GM23338 (cell line): ENCODE results near the gene EIF3F. TPM values are rescaled to one million over a fixed set of nuclear protein-coding genes. Genes with fewer than 3 reads are reported as not detected.

Source experiments
- ATAC-seq: fragments of 200-7000 bp; cut with Tn5 transposase; 3 replicates; pipeline ENCODE4 v1.9.1; 2020
- DNase-seq: peaks from one replicate; pipeline ENCODE4 v3.0.0-alpha.2; 2015; ENCODE audit warnings: low spot score
- H2AFZ ChIP-seq: fragments of 200-600 bp; sonication (generic); 2 replicates; pipeline ENCODE4 v1.8.0; 2016; ENCODE audit warnings: antibody characterized with exemption, mild to moderate bottlenecking, moderate library complexity
- H3F3A ChIP-seq: fragments of 200-600 bp; sonication (generic); replicated peaks from 2 replicates; pipeline ENCODE4 v1.8.0; 2017; ENCODE audit warnings: antibody characterized with exemption, mixed run types, low read depth
- H3K27ac ChIP-seq: fragments of 200-600 bp; sonication (generic); 2 replicates; pipeline ENCODE4 v1.6.1; 2016; ENCODE audit warnings: low read depth
- H3K27me3 ChIP-seq: fragments of 200-600 bp; sonication (generic); 2 replicates; pipeline ENCODE4 v1.8.0; 2016; ENCODE audit warnings: mild to moderate bottlenecking, mixed run types, moderate library complexity; ENCODE audit not compliant: insufficient read depth
- H3K36me3 ChIP-seq: fragments of 200-600 bp; sonication (generic); 2 replicates; pipeline ENCODE4 v1.8.0; 2016; ENCODE audit warnings: mild to moderate bottlenecking; ENCODE audit not compliant: insufficient read depth
- H3K4me1 ChIP-seq: fragments of 200-600 bp; sonication (generic); 2 replicates; pipeline ENCODE4 v1.8.0; 2016; ENCODE audit warnings: mild to moderate bottlenecking, moderate library complexity; ENCODE audit not compliant: insufficient read depth
- H3K4me2 ChIP-seq: fragments of 200-600 bp; sonication (generic); 2 replicates; pipeline ENCODE4 v1.7.1; 2017; ENCODE audit warnings: mixed run types
- H3K4me3 ChIP-seq: fragments of 200-600 bp; sonication (generic); 2 replicates; pipeline ENCODE4 v1.6.1; 2016; ENCODE audit warnings: mixed run types
- H3K79me2 ChIP-seq: fragments of 200-600 bp; sonication (generic); replicated peaks from 2 replicates; pipeline ENCODE4 v1.8.0; 2017; ENCODE audit warnings: mild to moderate bottlenecking; ENCODE audit not compliant: insufficient read depth
- H3K9me2 ChIP-seq: fragments of 200-600 bp; sonication (generic); 2 replicates; pipeline ENCODE4 v1.8.0; 2017; ENCODE audit not compliant: insufficient read depth
- H4K20me1 ChIP-seq: fragments of 200-600 bp; sonication (generic); replicated peaks from 2 replicates; pipeline ENCODE4 v1.8.0; 2017; ENCODE audit warnings: mild to moderate bottlenecking; ENCODE audit not compliant: insufficient read depth
- H3K27ac Mint-ChIP-seq: 2 replicates; pipeline ENCODE4 v1.8.0; 2020; ENCODE audit warnings: inconsistent platforms, mild to moderate bottlenecking, moderate library complexity, mixed read lengths
- H3K27me3 Mint-ChIP-seq: 3 replicates; pipeline ENCODE4 v1.8.0; 2022; ENCODE audit warnings: low read depth, mild to moderate bottlenecking, moderate library complexity, mixed read lengths, inconsistent platforms; ENCODE audit not compliant: insufficient read depth, poor library complexity
- H3K36me3 Mint-ChIP-seq: 3 replicates; pipeline ENCODE4 v1.8.0; 2021; ENCODE audit warnings: low read depth, mild to moderate bottlenecking, inconsistent platforms, moderate library complexity, mixed read lengths
- H3K4me1 Mint-ChIP-seq: 3 replicates; pipeline ENCODE4 v1.8.0; 2020; ENCODE audit warnings: mild to moderate bottlenecking, inconsistent platforms, mixed read lengths
- H3K4me3 Mint-ChIP-seq: 3 replicates; pipeline ENCODE4 v1.8.0; 2021; ENCODE audit warnings: moderate library complexity, mild to moderate bottlenecking, inconsistent platforms, mixed read lengths
- H3K9me3 Mint-ChIP-seq: 3 replicates; pipeline ENCODE4 v1.8.0; 2020; ENCODE audit warnings: moderate library complexity, mild to moderate bottlenecking, inconsistent platforms, mixed read lengths
- CREB1 ChIP-seq: fragments of 250-450 bp; sonication (Bioruptor Pico); IDR thresholded peaks from 2 replicates; pipeline ENCODE4 v1.5.0; 2020; ENCODE audit warnings: low read depth, mild to moderate bottlenecking, moderate library complexity
- EZH2 ChIP-seq: fragments of 200-600 bp; sonication (generic); IDR thresholded peaks from one replicate; pipeline ENCODE4 v1.8.0; 2017; ENCODE audit warnings: antibody characterized with exemption, mild to moderate bottlenecking, low read depth; ENCODE audit not compliant: unreplicated experiment
- EZH2phosphoT487 ChIP-seq: fragments of 200-600 bp; sonication (generic); IDR thresholded peaks from one replicate; pipeline ENCODE4 v1.8.1; 2018; ENCODE audit warnings: antibody characterized with exemption; ENCODE audit not compliant: unreplicated experiment
- JUNB ChIP-seq: IDR thresholded peaks from one replicate; pipeline ENCODE4 v1.6.1; 2016; ENCODE audit warnings: antibody characterized with exemption; ENCODE audit not compliant: unreplicated experiment
- NANOG ChIP-seq: IDR thresholded peaks from 2 replicates; pipeline ENCODE4 v1.6.1; 2016; ENCODE audit warnings: antibody characterized with exemption, borderline replicate concordance
- POLR2AphosphoS5 ChIP-seq: IDR thresholded peaks from 2 replicates; pipeline ENCODE4 v1.6.1; 2016; ENCODE audit warnings: antibody characterized with exemption, low read depth
- STAT1 ChIP-seq: IDR thresholded peaks from one replicate; pipeline ENCODE4 v1.6.1; 2016; ENCODE audit warnings: antibody characterized with exemption; ENCODE audit not compliant: unreplicated experiment
- ZNF114 ChIP-seq: fragments of 250-450 bp; sonication (Bioruptor Pico); IDR thresholded peaks from 2 replicates; pipeline ENCODE4 v1.5.0; 2020; ENCODE audit warnings: mild to moderate bottlenecking, moderate library complexity
- ZNF331 ChIP-seq: fragments of 250-450 bp; sonication (Bioruptor Pico); IDR thresholded peaks from 2 replicates; pipeline ENCODE4 v1.5.0; 2020; ENCODE audit warnings: low read depth, mild to moderate bottlenecking, moderate library complexity
- polyA plus RNA-seq: library from polyadenylated mRNA; unstranded; fragments of >200 nt; fragmentation: Nextera tagmentation; extraction: Ambion mirVana; gene quantifications from 2 replicates; pipeline ENCODE4 v1.2.1, GENCODE V29; 2016
- total RNA-seq: library from RNA; depleted of rRNA; stranded (reverse); fragments of >200 nt; shearing (Covaris generic); gene quantifications from 2 replicates; pipeline ENCODE4 v1.2.3, GENCODE V29; 2014
- TF ChIP-seq, protein P1 (sequence below): IDR thresholded peaks from one replicate; pipeline ENCODE4 v1.6.1; 2018; ENCODE audit warnings: antibody characterized with exemption; ENCODE audit not compliant: unreplicated experiment
- TF ChIP-seq, protein P2 (sequence below): IDR thresholded peaks from 2 replicates; pipeline ENCODE4 v1.6.1; 2016; ENCODE audit warnings: antibody characterized with exemption

The EIF3F gene
- total and polyA plus RNA-seq, 2 experiments from 2014 or later: 237 to 555 TPM

DNA sequence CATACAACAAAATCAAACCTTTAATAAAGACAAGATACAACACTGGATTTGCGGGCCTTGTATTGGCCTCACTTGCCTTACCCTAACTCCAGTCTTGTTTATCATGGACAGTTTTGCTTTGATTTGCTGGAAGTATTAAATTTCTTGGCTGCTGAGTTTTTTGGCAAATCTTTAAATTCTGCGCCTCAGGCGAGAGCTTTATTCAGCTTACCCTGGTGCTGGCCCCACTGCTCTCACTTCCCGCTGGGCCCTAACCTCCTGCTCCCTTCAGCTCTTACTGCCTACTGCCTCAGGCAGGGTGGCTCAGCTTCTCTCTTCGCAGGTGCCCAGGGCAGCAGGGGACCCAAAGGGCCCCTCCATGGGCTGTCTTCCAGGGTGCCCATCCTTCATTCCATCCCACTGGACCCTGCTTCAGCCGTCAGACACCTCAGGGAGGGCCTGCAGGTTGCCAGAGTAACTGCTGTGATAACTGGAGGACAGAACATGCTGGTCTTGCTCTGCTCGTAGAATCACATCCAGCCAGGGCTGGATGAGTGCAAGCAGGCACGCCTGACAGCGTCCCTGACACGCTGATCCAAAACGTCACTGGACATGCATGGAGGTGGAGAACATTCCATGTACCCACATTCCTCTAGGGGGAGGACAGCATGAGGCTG is 48.2 kb downstream of the EIF3F start:
- Mint-ChIP-seq H3K9me3 (no peaks in the 10 kb centered on the region), H3K27ac (no peak overlapping the region), H3K36me3 (no peaks in the 10 kb centered on the region), H3K27me3 (peaks cover 11% of the 10 kb centered on the region), H3K4me1 (peaks cover 17% of the 10 kb centered on the region), H3K4me3 (no peak overlapping the region)
- TF ChIP-seq CREB1 (CRISPR knock-in tag) (no peak), EZH2phosphoT487 (no peak), ZNF114 (CRISPR knock-in tag) (no peak), JUNB (no peak), EZH2 (no peak), STAT1 (no peak), ZNF331 (CRISPR knock-in tag) (no peak), NANOG (no peak), POLR2AphosphoS5 (no peak)
- TF ChIP-seq, protein P1, sequence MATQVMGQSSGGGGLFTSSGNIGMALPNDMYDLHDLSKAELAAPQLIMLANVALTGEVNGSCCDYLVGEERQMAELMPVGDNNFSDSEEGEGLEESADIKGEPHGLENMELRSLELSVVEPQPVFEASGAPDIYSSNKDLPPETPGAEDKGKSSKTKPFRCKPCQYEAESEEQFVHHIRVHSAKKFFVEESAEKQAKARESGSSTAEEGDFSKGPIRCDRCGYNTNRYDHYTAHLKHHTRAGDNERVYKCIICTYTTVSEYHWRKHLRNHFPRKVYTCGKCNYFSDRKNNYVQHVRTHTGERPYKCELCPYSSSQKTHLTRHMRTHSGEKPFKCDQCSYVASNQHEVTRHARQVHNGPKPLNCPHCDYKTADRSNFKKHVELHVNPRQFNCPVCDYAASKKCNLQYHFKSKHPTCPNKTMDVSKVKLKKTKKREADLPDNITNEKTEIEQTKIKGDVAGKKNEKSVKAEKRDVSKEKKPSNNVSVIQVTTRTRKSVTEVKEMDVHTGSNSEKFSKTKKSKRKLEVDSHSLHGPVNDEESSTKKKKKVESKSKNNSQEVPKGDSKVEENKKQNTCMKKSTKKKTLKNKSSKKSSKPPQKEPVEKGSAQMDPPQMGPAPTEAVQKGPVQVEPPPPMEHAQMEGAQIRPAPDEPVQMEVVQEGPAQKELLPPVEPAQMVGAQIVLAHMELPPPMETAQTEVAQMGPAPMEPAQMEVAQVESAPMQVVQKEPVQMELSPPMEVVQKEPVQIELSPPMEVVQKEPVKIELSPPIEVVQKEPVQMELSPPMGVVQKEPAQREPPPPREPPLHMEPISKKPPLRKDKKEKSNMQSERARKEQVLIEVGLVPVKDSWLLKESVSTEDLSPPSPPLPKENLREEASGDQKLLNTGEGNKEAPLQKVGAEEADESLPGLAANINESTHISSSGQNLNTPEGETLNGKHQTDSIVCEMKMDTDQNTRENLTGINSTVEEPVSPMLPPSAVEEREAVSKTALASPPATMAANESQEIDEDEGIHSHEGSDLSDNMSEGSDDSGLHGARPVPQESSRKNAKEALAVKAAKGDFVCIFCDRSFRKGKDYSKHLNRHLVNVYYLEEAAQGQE: no peak
- TF ChIP-seq, protein P2, sequence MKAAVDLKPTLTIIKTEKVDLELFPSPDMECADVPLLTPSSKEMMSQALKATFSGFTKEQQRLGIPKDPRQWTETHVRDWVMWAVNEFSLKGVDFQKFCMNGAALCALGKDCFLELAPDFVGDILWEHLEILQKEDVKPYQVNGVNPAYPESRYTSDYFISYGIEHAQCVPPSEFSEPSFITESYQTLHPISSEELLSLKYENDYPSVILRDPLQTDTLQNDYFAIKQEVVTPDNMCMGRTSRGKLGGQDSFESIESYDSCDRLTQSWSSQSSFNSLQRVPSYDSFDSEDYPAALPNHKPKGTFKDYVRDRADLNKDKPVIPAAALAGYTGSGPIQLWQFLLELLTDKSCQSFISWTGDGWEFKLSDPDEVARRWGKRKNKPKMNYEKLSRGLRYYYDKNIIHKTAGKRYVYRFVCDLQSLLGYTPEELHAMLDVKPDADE: no peak
- Histone ChIP-seq H3K36me3 (no peaks in the 10 kb centered on the region), H3K4me1 (peaks cover 9% of the 10 kb centered on the region; the same call in 1 of the 2 replicates), H3K79me2 (no peaks in the 10 kb centered on the region), H4K20me1 (no peaks in the 10 kb centered on the region), H3K4me3 (no peak overlapping the region), H3F3A (0 out of 2 replicates have a peak, but pooled peaks cover 3% of the 10 kb centered on the region), H3K27me3 (no peaks in the 10 kb centered on the region), H3K27ac (no peak overlapping the region), H2AFZ (no peak overlapping the region), H3K4me2 (no peak overlapping the region), H3K9me2 (no peaks in the 10 kb centered on the region)
- DNase-seq (no peak), ATAC-seq (no peak)
